Hepatocyte (in vitro differentiated cells): ENCODE measurements around the gene S1PR3. TPM values are rescaled to one million over a fixed set of nuclear protein-coding genes. Genes with fewer than 3 reads are reported as not detected.

Experiments used
- DNase-seq: peaks from one replicate; pipeline ENCODE4 v3.0.0-alpha.2; 2016; ENCODE audit warnings: low spot score
- H2AFZ ChIP-seq: fragments of 200-600 bp; sonication (generic); 2 replicates; pipeline ENCODE4 v1.6.0; 2016; ENCODE audit warnings: antibody characterized with exemption, mild to moderate bottlenecking
- H3K27ac ChIP-seq: fragments of 200-600 bp; sonication (generic); 2 replicates; pipeline ENCODE4 v1.5.1; 2016; ENCODE audit warnings: mild to moderate bottlenecking
- H3K27me3 ChIP-seq: fragments of 200-600 bp; sonication (generic); 2 replicates; pipeline ENCODE4 v1.6.1; 2016
- H3K36me3 ChIP-seq: fragments of 200-600 bp; sonication (generic); replicated peaks from 2 replicates; pipeline ENCODE4 v1.5.1; 2016; ENCODE audit warnings: low read depth; ENCODE audit not compliant: insufficient read depth
- H3K4me1 ChIP-seq: fragments of 200-600 bp; sonication (generic); 2 replicates; pipeline ENCODE4 v1.5.1; 2016; ENCODE audit warnings: mild to moderate bottlenecking, moderate library complexity; ENCODE audit not compliant: insufficient read depth
- H3K4me2 ChIP-seq: fragments of 200-600 bp; sonication (generic); 2 replicates; pipeline ENCODE4 v1.6.0; 2016
- H3K4me3 ChIP-seq: fragments of 200-600 bp; sonication (generic); 2 replicates; pipeline ENCODE4 v1.5.1; 2016; ENCODE audit warnings: mild to moderate bottlenecking
- H3K79me2 ChIP-seq: fragments of 200-600 bp; sonication (generic); 2 replicates; pipeline ENCODE4 v1.6.0; 2017; ENCODE audit warnings: mild to moderate bottlenecking
- H3K9me2 ChIP-seq: fragments of 200-600 bp; sonication (generic); replicated peaks from 2 replicates; pipeline ENCODE4 v1.6.0; 2017; ENCODE audit warnings: mild to moderate bottlenecking; ENCODE audit not compliant: insufficient read depth
- H3K9me3 ChIP-seq: fragments of 200-600 bp; sonication (generic); 2 replicates; pipeline ENCODE4 v1.5.1; 2016; ENCODE audit warnings: low read depth, mild to moderate bottlenecking
- H4K20me1 ChIP-seq: fragments of 200-600 bp; sonication (generic); 2 replicates; pipeline ENCODE4 v1.6.0; 2016; ENCODE audit warnings: mild to moderate bottlenecking; ENCODE audit not compliant: insufficient read depth, poor library complexity, severe bottlenecking
- CTCF ChIP-seq: fragments of 200-600 bp; sonication (generic); IDR thresholded peaks from 2 replicates; pipeline ENCODE4 v1.5.1; 2016; ENCODE audit warnings: antibody characterized with exemption, mild to moderate bottlenecking; ENCODE audit not compliant: poor library complexity
- EZH2 ChIP-seq: fragments of 200-600 bp; sonication (generic); IDR thresholded peaks from 2 replicates; pipeline ENCODE4 v1.6.1; 2016; ENCODE audit warnings: antibody characterized with exemption, mild to moderate bottlenecking, borderline replicate concordance
- EZH2phosphoT487 ChIP-seq: fragments of 200-600 bp; sonication (generic); IDR thresholded peaks from one replicate; pipeline ENCODE4 v1.6.1; 2018; ENCODE audit warnings: antibody characterized with exemption, mild to moderate bottlenecking, low read depth, moderate library complexity; ENCODE audit not compliant: unreplicated experiment, severe bottlenecking
- WGBS: methylation state at CpG from one replicate; pipeline ENCODE4 v1.1.6; 2016; ENCODE audit warnings: low lambda C conversion rate; ENCODE audit errors: missing lambda C conversion rate; 5-methylcytosine and 5-hydroxymethylcytosine counted together
- polyA plus RNA-seq: library from polyadenylated mRNA; unstranded; fragments of >200 nt; fragmentation: Nextera tagmentation; extraction: Ambion mirVana; gene quantifications from 2 replicates; pipeline ENCODE4 v1.2.1, GENCODE V29; 2016
- total RNA-seq: library from RNA; depleted of rRNA; stranded (reverse); fragments of >200 nt; gene quantifications from 2 replicates; pipeline ENCODE4 v1.2.3, GENCODE V29; 2014

S1PR3 gene
- total and polyA plus RNA-seq, 2 experiments from 2014 or later, result 21.4 to 46.1 TPM

GRCh38 chr9:88971131-88971960 lies 19.9 kb upstream of the S1PR3 start:
- Histone ChIP-seq H3K4me3 (no peak overlapping the region), H3K27me3 (no peaks in the 10 kb centered on the region), H4K20me1 (no peaks in the 10 kb centered on the region), H3K9me2 (no peaks in the 10 kb centered on the region), H3K9me3 (no peaks in the 10 kb centered on the region), H3K4me1 (no peaks in the 10 kb centered on the region), H2AFZ (no peak overlapping the region), H3K4me2 (no peak overlapping the region), H3K79me2 (no peaks in the 10 kb centered on the region), H3K27ac (no peak overlapping the region), H3K36me3 (no peaks in the 10 kb centered on the region)
- no peak for DNase-seq
- 93% methylated on average over 23 of the region's 23 CpGs for WGBS
- TF ChIP-seq EZH2phosphoT487, result no peak

GRCh38 chr9:88972401-88972800 lies 18.9 kb upstream of the S1PR3 start:
- no peak overlapping the region for H3K4me3 ChIP-seq
- no peaks in the 10 kb centered on the region for H4K20me1 ChIP-seq
- no peaks in the 10 kb centered on the region for H3K79me2 ChIP-seq
- H3K36me3 ChIP-seq, result no peaks in the 10 kb centered on the region
- no peaks in the 10 kb centered on the region for H3K27me3 ChIP-seq
- WGBS, result 87% methylated on average over 4 of the region's 4 CpGs
- TF ChIP-seq CTCF (no peak), EZH2phosphoT487 (no peak), EZH2 (no peak)
- H2AFZ ChIP-seq, result no peak overlapping the region
- H3K4me2 ChIP-seq, result no peak overlapping the region
- H3K4me1 ChIP-seq, result no peaks in the 10 kb centered on the region
- H3K9me2 ChIP-seq, result no peaks in the 10 kb centered on the region
- no peak for DNase-seq
- H3K27ac ChIP-seq, result no peak overlapping the region
- no peaks in the 10 kb centered on the region for H3K9me3 ChIP-seq

GRCh38 chr9:88973281-88974045 lies 17.8 kb upstream of the S1PR3 start:
- TF ChIP-seq EZH2phosphoT487 (no peak), CTCF (no peak), EZH2 (no peak)
- no peaks in the 10 kb centered on the region for H3K9me2 ChIP-seq
- no peaks in the 10 kb centered on the region for H3K79me2 ChIP-seq
- H3K27ac ChIP-seq, result no peak overlapping the region
- 89% methylated on average over 12 of the region's 12 CpGs for WGBS
- H2AFZ ChIP-seq, result no peak overlapping the region
- H3K36me3 ChIP-seq, result no peaks in the 10 kb centered on the region
- no peaks in the 10 kb centered on the region for H3K4me1 ChIP-seq
- no peak overlapping the region for H3K4me2 ChIP-seq
- no peak overlapping the region for H3K4me3 ChIP-seq
- DNase-seq, result no peak
- H4K20me1 ChIP-seq, result no peaks in the 10 kb centered on the region
- no peaks in the 10 kb centered on the region for H3K27me3 ChIP-seq
- H3K9me3 ChIP-seq, result no peaks in the 10 kb centered on the region

- Histone ChIP-seq H3K4me1 (no peaks in the 10 kb centered on the region), H3K9me3 (no peaks in the 10 kb centered on the region), H3K27ac (no peak overlapping the region), H3K4me2 (no peak overlapping the region), H3K36me3 (no peaks in the 10 kb centered on the region), H4K20me1 (no peaks in the 10 kb centered on the region), H3K4me3 (no peak overlapping the region), H3K27me3 (no peaks in the 10 kb centered on the region), H3K9me2 (no peaks in the 10 kb centered on the region), H2AFZ (no peak overlapping the region), H3K79me2 (no peaks in the 10 kb centered on the region)
- 90% methylated on average over 7 of the region's 7 CpGs for WGBS
- DNase-seq, result no peak
- TF ChIP-seq CTCF (no peak), EZH2phosphoT487 (no peak), EZH2 (no peak)
These were observed 16.6 kb upstream of the S1PR3 start for GRCh38 chr9:88974641-88975040.
